Prostate gland (tissue), 2 donors: ENCODE results near the gene USP43. TPM values are rescaled to one million over a fixed set of nuclear protein-coding genes. Genes with fewer than 3 reads are reported as not detected.
A peak's percentile ranks its signal among the peaks of the same experiment; 100 is the strongest.
"Not testable (repeated sequence)": the region's sequence is repeated elsewhere in the genome, so short reads cannot be mapped to it uniquely, and the experiment has no call there.

Experiments used
- DNase-seq: peaks from one replicate; pipeline ENCODE4 v3.0.0-alpha.2; 2019; ENCODE audit warnings: low spot score
- H3K27ac ChIP-seq, 2 donors: fragments of 200-600 bp; sonication (generic); 2 replicates each; pipeline ENCODE4 v1.5.1; 2017 to 2019
- H3K27me3 ChIP-seq: fragments of 200-600 bp; sonication (generic); replicated peaks from 2 replicates; pipeline ENCODE4 v1.5.1; 2019; ENCODE audit not compliant: insufficient read depth
- H3K36me3 ChIP-seq, 2 donors: fragments of 200-600 bp; sonication (generic); 1 replicate in 1 of 2; 2 replicates in 1 of 2; pipeline versions ENCODE4 v1.5.1 to v1.8.1; 2017 to 2019
- H3K4me1 ChIP-seq: fragments of 200-600 bp; sonication (generic); replicated peaks from 2 replicates; pipeline ENCODE4 v1.5.1; 2019
- H3K4me3 ChIP-seq, 2 donors: fragments of 200-600 bp; sonication (generic); 2 replicates each; pipeline ENCODE4 v1.5.1; 2017 to 2019
- H3K9me3 ChIP-seq: fragments of 200-600 bp; sonication (generic); 2 replicates; pipeline ENCODE4 v1.5.1; 2017
- CTCF ChIP-seq, 4 experiments: fragments of 200-600 bp in 2 of 4; fragments of 450-650 bp in 2 of 4; sonication (generic) in 2 of 4; IDR thresholded peaks; 1 replicate in 3 of 4; 2 replicates in 1 of 4; pipeline ENCODE4 v1.5.1; 2016 to 2019; ENCODE audit warnings: antibody characterized with exemption in 4 of 4, mild to moderate bottlenecking in 2 of 4, moderate library complexity in 2 of 4
- POLR2A ChIP-seq: fragments of 450-650 bp; IDR thresholded peaks from one replicate; pipeline ENCODE4 v1.6.1; 2016; ENCODE audit warnings: antibody characterized with exemption, mild to moderate bottlenecking
- POLR2AphosphoS5 ChIP-seq: sonication (generic); formaldehyde crosslinking; IDR thresholded peaks from one replicate; pipeline ENCODE4 v1.6.1; 2017; ENCODE audit warnings: antibody characterized with exemption
- WGBS: methylation state at CpG from one replicate; pipeline ENCODE4 v1.1.5; 2018; 5-methylcytosine and 5-hydroxymethylcytosine counted together
- intact Hi-C: fragments of 100-400 bp; cut with DNase I; formaldehyde crosslinking; loops from one replicate; pipeline ENCODE4 v1.14.2; 2022
- total RNA-seq, 2 donors: library from RNA; depleted of rRNA; stranded (reverse); fragments of >200 nt; gene quantifications; one replicate each; pipeline ENCODE4 v1.1.0, GENCODE V29; 2016

USP43 gene
- total RNA-seq, 2 donors from 2014 or later, result 28.2 to 33.2 TPM

GRCh38 chr17:9635340-9635739 is 10.0 kb upstream of the USP43 start:
- no peak for DNase-seq
- intact Hi-C loops, result no loop called here
- H3K27me3 ChIP-seq, result no peaks in the 10 kb centered on the region
- WGBS, result 91% methylated on average over 6 of the region's 6 CpGs
- H3K9me3 ChIP-seq, result no peaks in the 10 kb centered on the region
- no peaks in the 10 kb centered on the region for H3K4me1 ChIP-seq
- no peak overlapping the region for H3K4me3 ChIP-seq
- H3K27ac ChIP-seq, result no peak overlapping the region
- TF ChIP-seq CTCF (IDR thresholded peaks at IDR 0.05) (no peak), POLR2AphosphoS5 (no peak), POLR2A (no peak)
- H3K36me3 ChIP-seq, result no peaks in the 10 kb centered on the region

GRCh38 chr17:9636501-9636900 is 8.8 kb upstream of the USP43 start:
- H3K27me3 ChIP-seq, result no peaks in the 10 kb centered on the region

GRCh38 chr17:9640388-9640787 is 4.9 kb upstream of the USP43 start:
- H3K4me1 ChIP-seq, H3K36me3 ChIP-seq, H3K27me3 ChIP-seq, H3K4me3 ChIP-seq, intact Hi-C loops, H3K27ac ChIP-seq, H3K9me3 ChIP-seq, DNase-seq: not testable (repeated sequence)
- 88% methylated on average over 5 of the region's 5 CpGs for WGBS

More at GRCh38 chr17:9636501-9636900, 8.8 kb upstream of the USP43 start:
- Histone ChIP-seq H3K4me3 (no peak overlapping the region), H3K4me1 (no peaks in the 10 kb centered on the region), H3K27ac (no peak overlapping the region), H3K36me3 (no peaks in the 10 kb centered on the region), H3K9me3 (no peaks in the 10 kb centered on the region)
- DNase-seq, result no peak
- intact Hi-C loops, result no loop called here
- WGBS, result 87% methylated on average over 12 of the region's 12 CpGs
- TF ChIP-seq CTCF (IDR thresholded peaks at IDR 0.05) (no peak), POLR2AphosphoS5 (no peak), POLR2A (no peak)

- no peak overlapping the region for H3K4me3 ChIP-seq
- H3K4me1 ChIP-seq, result no peaks in the 10 kb centered on the region
- no peaks in the 10 kb centered on the region for H3K9me3 ChIP-seq
- WGBS, result 94% methylated on average over 5 of the region's 5 CpGs
- intact Hi-C loops, result no loop called here
- no peak for TF ChIP-seq CTCF (IDR thresholded peaks at IDR 0.05)
- no peak for TF ChIP-seq POLR2AphosphoS5
- TF ChIP-seq POLR2A, result no peak
- no peaks in the 10 kb centered on the region for H3K27me3 ChIP-seq
- no peak for DNase-seq
- H3K27ac ChIP-seq, result no peak overlapping the region
- no peaks in the 10 kb centered on the region for H3K36me3 ChIP-seq
Observed at GRCh38 chr17:9643611-9644010, 1.7 kb upstream of the USP43 start.

- no peaks in the 10 kb centered on the region for H3K9me3 ChIP-seq
- peak; percentile 63 for DNase-seq
- H3K27me3 ChIP-seq, result no peaks in the 10 kb centered on the region
- H3K36me3 ChIP-seq, result no peaks in the 10 kb centered on the region
- intact Hi-C loops, result no loop called here
- no peaks in the 10 kb centered on the region for H3K4me1 ChIP-seq
- H3K27ac ChIP-seq, result peak overlapping the region; percentile 85 to 89
- H3K4me3 ChIP-seq, result peak overlapping the region; percentile 73 to 86
- TF ChIP-seq CTCF (IDR thresholded peaks at IDR 0.05) (peak in 3 of 4 experiments; percentile 16 to 24 (median 23)), POLR2A (no peak)
- WGBS, result 1% methylated on average over 51 of the region's 51 CpGs
Observed at GRCh38 chr17:9645851-9646545, 681 bp downstream of the USP43 start.
